Measurements from ENCODE around the gene LAX1.

- TF ChIP-seq, protein P1, sequence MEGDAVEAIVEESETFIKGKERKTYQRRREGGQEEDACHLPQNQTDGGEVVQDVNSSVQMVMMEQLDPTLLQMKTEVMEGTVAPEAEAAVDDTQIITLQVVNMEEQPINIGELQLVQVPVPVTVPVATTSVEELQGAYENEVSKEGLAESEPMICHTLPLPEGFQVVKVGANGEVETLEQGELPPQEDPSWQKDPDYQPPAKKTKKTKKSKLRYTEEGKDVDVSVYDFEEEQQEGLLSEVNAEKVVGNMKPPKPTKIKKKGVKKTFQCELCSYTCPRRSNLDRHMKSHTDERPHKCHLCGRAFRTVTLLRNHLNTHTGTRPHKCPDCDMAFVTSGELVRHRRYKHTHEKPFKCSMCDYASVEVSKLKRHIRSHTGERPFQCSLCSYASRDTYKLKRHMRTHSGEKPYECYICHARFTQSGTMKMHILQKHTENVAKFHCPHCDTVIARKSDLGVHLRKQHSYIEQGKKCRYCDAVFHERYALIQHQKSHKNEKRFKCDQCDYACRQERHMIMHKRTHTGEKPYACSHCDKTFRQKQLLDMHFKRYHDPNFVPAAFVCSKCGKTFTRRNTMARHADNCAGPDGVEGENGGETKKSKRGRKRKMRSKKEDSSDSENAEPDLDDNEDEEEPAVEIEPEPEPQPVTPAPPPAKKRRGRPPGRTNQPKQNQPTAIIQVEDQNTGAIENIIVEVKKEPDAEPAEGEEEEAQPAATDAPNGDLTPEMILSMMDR (IDR thresholded peaks at IDR 0.05; ENCODE audit: poor library complexity, severe bottlenecking), result no peak
- TF ChIP-seq MXI1 (conservative IDR thresholded peaks at IDR 0.05; ENCODE audit: poor library complexity, severe bottlenecking) (no peak), EZH2 (IDR thresholded peaks at IDR 0.05; ENCODE audit: borderline replicate concordance, insufficient read depth, low read length, poor library complexity, severe bottlenecking) (no peak)
These were observed 53.4 kb downstream of the LAX1 start for GRCh38 chr1:203818399-203818798.

Measured in neural cell (in vitro differentiated cells).